ENCODE measurements around the gene ACTL6A. TPM values are rescaled to one million over a fixed set of nuclear protein-coding genes. Genes with fewer than 3 reads are reported as not detected.

Gene ACTL6A
- polyA plus RNA-seq, 3 donors, result 16.7 to 30.3 (median 24.5) TPM

- 74 to 83% (median 78%) methylated on average over 3 of the region's 3 CpGs for WGBS, 3 donors
- no peak overlapping the region for H3K27ac ChIP-seq (ENCODE audit: low read depth, low read length)
These were observed 2.8 kb downstream of the ACTL6A start for GRCh38 chr3:179565496-179565895.

DNA sequence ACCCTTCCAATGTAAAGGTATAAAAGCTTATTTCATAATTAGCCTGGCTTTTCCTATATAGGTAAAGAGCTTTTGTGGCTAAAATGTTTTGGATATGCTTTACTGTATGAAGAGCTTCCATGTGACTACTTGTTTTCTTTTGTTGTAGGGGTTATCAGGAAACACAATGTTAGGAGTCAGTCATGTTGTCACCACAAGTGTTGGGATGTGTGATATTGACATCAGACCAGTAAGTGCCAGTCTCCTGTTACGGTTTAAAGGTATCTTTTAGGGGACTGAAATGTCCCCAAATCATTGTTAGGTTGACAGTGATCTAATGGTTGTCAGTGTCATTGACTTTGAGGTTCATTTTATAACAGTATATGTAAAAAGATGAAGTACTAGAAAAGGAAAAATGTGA lies 18.3 kb downstream of the ACTL6A start:
- 97 to 100% (median 97%) methylated on average over 1 of the region's 1 CpG for whole genome bisulfite sequencing, 3 donors

GRCh38 chr3:179589143-179589542 lies 26.4 kb downstream of the ACTL6A start:
- H3K27ac ChIP-seq (ENCODE audit: low read depth, low read length), result no peak overlapping the region

More for the DNA sequence above, 18.3 kb downstream of the ACTL6A start:
- H3K27ac ChIP-seq (ENCODE audit: low read depth, low read length), result no peak overlapping the region

GRCh38 chr3:179590669-179591068 lies 27.9 kb downstream of the ACTL6A start:
- H3K27ac ChIP-seq (ENCODE audit: low read depth, low read length), result no peak overlapping the region
- 56 to 89% (median 74%) methylated on average over 2 of the region's 2 CpGs for WGBS, 3 donors

DNA sequence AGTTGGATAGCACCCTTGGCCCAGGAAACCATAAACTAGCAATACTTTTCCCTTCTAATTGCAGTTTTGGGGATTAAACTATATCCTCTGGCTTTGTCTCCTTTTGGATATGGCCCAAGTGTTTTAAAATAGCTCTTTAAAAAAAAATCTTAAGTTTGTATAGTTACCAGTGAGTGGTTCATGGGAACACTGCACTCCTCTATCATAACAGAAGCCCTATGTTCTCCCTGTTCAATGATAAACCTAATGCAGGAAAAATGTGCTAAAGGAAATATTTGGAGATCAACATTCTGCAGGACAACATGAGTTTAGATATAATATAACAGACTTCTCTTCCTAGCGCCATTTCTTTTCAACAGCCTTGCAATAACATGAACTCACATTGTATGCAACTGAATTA lies 28.6 kb downstream of the ACTL6A start:
- WGBS, 3 donors, result 74 to 94% (median 85%) methylated on average over 1 of the region's 1 CpG
- no peak overlapping the region for H3K27ac ChIP-seq (ENCODE audit: low read depth, low read length)

DNA sequence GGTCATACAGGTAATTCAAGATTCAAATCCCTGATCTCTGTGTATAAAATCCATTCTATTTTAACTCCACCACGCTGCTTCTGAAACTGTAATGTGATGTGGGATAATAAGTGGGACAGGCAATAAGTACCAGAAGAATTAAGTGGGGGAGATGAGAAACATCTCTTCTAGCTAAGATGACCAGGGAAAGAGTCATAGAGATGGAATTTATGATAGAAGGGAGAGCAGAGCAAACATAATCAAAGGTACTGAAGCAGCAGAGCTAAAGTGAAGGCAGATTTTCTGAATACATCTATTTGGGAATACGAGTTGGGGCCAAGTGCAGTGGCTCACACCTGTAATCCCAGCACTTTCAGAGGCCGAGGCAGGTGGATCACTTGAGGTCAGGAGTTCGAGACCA lies 36.8 kb downstream of the ACTL6A start:
- WGBS, 3 donors, result 91 to 94% (median 92%) methylated on average over 4 of the region's 4 CpGs
- H3K27ac ChIP-seq (ENCODE audit: low read depth, low read length), result no peak overlapping the region

DNA sequence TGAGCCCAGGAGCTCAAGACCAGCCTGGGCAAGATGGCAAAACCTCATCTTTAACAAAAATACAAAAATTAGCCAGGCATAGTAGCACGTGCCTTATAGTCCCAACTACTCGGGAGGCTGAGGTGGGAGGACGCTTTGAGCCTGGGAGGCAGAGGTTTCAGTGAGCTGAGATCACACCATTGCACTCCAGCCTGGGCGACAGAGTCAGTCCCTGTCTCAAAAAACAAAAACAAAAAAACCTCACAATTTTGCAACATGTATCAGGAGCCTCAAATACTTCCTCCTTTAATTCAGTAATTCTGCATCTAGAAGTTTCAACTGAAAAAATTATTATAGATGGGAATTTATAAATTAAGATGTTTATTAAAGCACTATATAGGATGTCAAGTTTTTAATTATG lies 40.6 kb downstream of the ACTL6A start:
- H3K27ac ChIP-seq (ENCODE audit: low read depth, low read length), result no peak overlapping the region
- 66 to 83% (median 68%) methylated on average over 4 of the region's 4 CpGs for WGBS, 3 donors

- 0 to 2% (median 1%) methylated on average over 3 of the region's 3 CpGs for WGBS, 3 donors
- H3K27ac ChIP-seq (ENCODE audit: low read depth, low read length), result no peak overlapping the region
These were observed 41.1 kb downstream of the ACTL6A start for GRCh38 chr3:179603831-179604230.

DNA sequence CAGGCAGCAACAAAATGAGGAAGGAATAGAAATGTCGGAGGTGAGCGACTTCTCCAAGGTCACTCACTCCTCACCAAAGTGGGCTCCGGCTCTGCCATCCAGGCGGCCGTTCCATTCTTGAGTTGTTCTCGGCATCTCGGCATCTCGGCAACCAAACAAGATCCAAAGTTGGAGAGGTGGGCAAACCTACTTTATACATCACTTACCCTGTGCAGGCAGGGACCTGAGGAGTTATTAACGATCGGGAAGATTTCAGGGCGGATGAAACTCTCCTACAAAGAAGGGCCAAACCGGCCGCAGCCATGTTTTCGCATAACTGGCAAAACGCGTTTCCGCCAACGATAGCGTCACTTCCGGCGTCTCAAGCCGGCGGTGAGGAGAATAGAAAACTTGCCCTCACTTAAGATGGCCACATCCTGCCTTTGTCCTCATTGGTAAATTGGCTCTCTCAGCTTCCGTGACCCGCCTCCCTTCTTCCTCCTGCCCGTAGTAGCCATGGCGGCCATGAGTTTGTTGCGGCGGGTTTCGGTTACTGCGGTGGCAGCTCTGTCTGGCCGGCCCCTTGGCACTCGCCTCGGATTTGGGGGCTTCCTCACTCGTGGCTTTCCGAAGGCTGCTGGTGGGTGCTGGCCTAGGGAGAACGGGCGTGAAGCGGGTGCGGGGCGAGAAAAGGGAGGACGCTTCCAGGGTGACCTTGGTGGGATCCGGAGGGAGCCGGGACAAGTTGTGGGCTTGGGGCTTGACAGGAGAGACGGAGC lies 41.8 kb downstream of the ACTL6A start, which contains the start of the genes MRPL47 and NDUFB5:
TSS of gene MRPL47 (minus strand) at position 318 of the 758 bp plus-strand sequence. CDS start at position 304, 14 bp downstream.
TSS of gene NDUFB5 (plus strand) at position 474 of the 758 bp plus-strand sequence. CDS start at position 496, 22 bp downstream.
- 0% methylated on average over 45 of the region's 45 CpGs for WGBS, 3 donors
- H3K27ac ChIP-seq (ENCODE audit: low read depth, low read length), result no peak within 1 kb of the TSS

- H3K27ac ChIP-seq (ENCODE audit: low read depth, low read length), result no peak overlapping the region
- WGBS, 3 donors, result 94 to 95% (median 95%) methylated on average over 4 of the region's 4 CpGs
These were observed 43.9 kb downstream of the ACTL6A start for GRCh38 chr3:179606534-179607085.

GRCh38 chr3:179608931-179609720 lies 46.4 kb downstream of the ACTL6A start:
- no peak overlapping the region for H3K27ac ChIP-seq (ENCODE audit: low read depth, low read length)
- 50 to 64% (median 61%) methylated on average over 6 of the region's 6 CpGs for WGBS, 3 donors

- 94 to 98% (median 96%) methylated on average over 4 of the region's 4 CpGs for WGBS, 3 donors
- H3K27ac ChIP-seq (ENCODE audit: low read depth, low read length), result no peak overlapping the region
These were observed 47.3 kb downstream of the ACTL6A start for GRCh38 chr3:179610066-179610465.

DNA sequence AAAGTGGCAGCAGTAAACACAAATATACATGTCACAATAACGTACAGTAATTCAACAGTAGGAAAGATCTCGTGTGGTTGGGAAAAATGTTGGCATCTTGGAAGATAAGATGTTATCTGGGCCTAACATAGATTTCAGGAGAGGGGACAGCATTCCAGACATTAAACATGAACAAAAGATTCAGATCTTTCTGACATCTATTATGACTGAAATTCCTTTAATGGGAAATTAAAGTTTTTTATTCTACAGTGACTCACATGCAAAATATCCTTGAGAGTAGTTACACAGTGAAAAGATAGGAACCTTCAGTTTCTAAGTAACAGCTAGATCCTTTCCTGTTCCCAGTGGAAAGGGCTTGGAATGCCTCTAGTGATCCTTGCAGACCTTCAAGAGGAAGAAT lies 51.1 kb downstream of the ACTL6A start:
- 36 to 77% (median 69%) methylated on average over 2 of the region's 2 CpGs for WGBS, 3 donors
- H3K27ac ChIP-seq (ENCODE audit: low read depth, low read length), result no peak overlapping the region

GRCh38 chr3:179615458-179616173 lies 52.9 kb downstream of the ACTL6A start:
- 77 to 82% (median 80%) methylated on average over 4 of the region's 4 CpGs for WGBS, 3 donors
- no peak overlapping the region for H3K27ac ChIP-seq (ENCODE audit: low read depth, low read length)

DNA sequence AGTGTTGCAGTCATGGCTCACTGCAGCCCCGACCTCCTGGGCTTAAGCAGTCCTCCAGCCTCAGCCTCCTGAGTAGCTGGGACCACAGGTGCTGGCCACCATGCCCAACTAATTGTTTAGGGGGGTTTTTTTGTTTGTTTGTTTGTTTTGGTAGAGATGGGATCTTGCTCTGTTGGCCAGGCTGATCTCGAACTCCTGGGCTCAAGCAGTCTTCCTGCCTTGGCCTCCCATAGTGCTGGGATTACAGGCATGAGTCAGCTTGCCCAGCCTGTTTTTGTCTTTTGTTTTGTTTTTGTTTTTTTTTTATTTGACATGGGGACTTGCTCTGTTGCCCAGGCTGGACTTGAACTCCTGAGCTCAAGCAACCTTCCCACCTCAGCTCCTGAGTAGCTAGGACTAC lies 59.3 kb downstream of the ACTL6A start:
- 95 to 98% (median 96%) methylated on average over 2 of the region's 2 CpGs for WGBS, 3 donors
- no peak overlapping the region for H3K27ac ChIP-seq (ENCODE audit: low read depth, low read length)

DNA sequence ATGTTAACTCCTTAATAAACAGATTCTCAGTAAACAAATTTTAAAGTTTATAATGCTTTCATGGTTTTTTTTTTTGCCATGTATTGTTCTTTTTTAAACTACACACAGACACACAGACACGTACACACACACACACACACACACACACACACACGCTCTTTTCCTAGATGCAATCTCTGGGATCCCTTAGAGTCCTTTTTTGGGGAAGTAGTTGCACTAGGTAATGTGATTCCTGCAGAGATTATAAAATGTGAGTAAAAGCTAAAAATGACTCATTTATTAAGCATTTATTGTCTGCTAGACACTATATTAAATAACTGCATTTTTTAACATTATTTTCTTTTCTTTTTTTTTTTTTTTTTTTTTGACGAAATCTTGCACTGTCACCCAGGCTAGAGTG lies 61.7 kb downstream of the ACTL6A start:
- H3K27ac ChIP-seq (ENCODE audit: low read depth, low read length), result no peak overlapping the region
- 78 to 88% (median 81%) methylated on average over 3 of the region's 3 CpGs for WGBS, 3 donors

DNA sequence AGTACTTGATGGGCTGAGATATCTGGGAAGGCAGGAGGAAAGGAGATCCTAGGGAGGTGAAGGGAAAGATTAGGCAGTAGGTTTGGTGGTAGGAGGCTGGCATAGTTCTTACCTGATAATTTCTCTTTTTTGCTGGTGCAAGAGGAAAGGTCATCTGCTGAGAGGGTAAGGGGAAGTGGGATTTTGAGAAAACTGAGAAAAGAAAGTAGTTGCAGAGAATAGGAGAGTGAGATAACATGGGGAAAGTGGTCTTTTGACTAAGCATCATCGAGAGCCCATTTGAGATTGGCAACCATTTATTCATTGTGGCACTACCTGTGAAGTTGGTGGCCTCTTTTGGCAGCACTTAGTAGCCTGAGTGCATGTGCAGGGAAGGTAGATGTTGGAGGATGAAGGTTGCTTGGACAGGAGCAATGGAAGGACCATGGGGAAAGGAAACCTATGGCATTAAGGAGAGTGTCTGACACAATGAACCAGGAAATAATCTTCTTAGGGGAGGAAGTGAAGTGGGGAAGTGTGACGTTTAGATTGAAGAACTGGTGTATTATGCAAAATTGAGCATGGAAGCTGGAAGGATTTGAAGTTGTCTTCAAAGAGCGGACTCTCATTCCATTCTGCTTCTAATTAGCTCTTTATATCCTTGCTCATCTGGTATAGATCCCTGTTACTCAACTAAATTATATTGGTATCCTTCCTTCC lies 68.2 kb downstream of the ACTL6A start:
- WGBS, 3 donors, result 69 to 82% (median 74%) methylated on average over 3 of the region's 3 CpGs
- no peak overlapping the region for H3K27ac ChIP-seq (ENCODE audit: low read depth, low read length)

Data from adipose tissue (tissue), 3 donors.